Stimulated activated CD8-positive, alpha-beta memory T cell treated with anti-CD3 and anti-CD28 coated beads, Interleukin-2, amount 100 ng/mL, for 48 hours (primary cell): ENCODE data around the gene ACAD8.
"Not testable (repeated sequence)": the region's sequence is repeated elsewhere in the genome, so short reads cannot be mapped to it uniquely, and the experiment has no call there.

ENCODE experiments used
- DNase-seq, 2 donors: peaks; one replicate each; pipeline ENCODE4 v3.0.0-alpha.2; 2020; ENCODE audit warnings: low read depth in 2 of 2

The ACAD8 gene

DNA sequence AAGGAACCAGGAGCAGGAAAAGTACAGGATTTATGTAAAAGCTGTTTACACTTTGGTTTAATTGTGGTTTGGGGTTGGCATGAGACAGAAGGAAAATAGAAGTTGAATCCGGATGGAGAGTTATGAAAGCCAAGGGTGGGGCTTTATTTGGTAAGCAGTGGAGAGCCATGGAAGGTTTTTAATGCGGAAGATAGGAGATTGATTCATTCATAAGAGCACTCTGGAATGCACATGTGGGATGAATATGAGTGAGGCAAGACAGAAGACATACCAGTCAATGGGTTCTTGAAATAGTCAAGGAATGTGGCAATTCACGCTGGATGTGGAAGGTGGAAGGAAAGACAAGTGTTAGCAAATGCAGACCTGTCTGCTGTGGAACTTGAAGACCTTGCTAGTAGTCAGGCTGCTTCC lies 13.5 kb downstream of the ACAD8 start:
- no peak for DNase-seq

DNA sequence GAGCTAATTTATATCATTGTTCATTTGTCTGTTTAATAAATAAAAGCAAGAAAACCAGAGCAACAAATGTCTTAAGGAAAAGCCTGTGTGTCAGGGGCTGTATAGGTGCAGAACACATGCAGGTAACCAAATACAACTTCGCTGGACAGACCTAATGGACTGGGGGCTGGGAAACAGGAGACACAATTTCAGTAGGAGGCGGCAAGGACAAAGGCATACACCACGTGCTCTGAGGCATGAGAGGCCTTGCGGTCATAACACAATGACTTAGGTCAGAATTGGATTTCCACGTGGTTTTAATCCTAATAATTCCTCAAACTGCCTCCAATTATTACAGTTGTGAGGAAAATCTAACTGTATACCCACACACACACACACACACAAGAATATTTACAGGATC lies 14.1 kb downstream of the ACAD8 start:
- DNase-seq: no peak

DNA sequence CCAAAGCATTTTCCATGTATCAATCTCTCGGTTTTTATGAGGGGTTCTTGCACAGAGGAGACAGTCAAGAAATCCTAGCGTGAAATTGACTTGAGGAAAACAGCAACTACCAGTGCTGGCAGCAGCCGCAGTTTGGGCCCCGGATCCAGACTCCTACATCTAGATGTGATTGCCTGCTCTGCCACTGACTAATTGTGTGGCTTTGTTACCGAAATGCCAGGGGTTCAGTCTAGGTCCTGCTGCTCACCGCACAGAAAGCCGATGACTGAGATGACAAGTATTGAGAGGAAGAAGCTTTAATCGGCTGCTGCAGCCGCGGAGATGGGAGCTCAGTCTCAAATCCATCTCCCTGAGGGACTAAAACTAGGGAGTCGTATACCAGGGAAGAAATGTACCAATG lies 14.6 kb downstream of the ACAD8 start:
- no peak for DNase-seq

DNA sequence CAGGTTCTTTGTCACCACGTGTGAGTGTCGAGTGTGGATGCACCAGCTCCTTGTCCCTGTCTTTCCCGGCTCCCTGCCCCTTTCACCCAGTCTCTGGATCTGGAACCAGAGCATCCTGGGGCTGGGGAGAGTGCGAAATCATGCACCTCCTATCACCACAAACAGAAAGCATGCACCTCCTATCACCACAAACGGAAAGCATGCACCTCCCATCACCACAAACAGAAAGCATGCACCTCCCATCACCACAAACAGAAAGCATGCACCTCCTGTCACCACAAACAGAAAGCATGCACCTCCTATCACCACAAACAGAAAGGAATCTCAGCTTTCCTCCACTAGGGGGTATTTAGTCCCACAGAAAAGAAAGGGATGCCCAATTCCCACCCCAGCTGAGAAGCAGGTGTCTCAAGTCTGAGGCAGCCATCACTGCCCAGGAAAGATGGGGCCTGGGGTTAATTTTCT lies 16.9 kb downstream of the ACAD8 start:
- no peak for DNase-seq

DNA sequence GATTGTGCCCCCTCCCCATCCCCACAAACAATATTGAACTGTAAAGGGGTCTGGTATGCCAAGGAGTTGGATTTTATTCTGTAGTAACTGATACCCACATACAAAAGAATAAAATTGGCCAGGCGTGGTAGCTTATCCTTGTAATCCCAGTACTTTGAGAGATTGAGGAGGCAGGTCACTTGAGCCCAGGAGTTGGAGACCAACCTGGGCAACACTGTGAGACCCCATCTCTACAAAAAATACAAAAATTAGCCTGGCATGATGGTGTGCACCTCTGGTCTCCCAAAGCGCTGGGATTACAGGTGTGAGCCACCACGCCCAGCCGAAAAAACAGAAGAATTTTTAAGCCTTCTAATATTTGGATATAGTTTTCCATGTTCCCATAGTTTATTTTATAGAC lies 18.6 kb downstream of the ACAD8 start:
- DNase-seq: no peak

DNA sequence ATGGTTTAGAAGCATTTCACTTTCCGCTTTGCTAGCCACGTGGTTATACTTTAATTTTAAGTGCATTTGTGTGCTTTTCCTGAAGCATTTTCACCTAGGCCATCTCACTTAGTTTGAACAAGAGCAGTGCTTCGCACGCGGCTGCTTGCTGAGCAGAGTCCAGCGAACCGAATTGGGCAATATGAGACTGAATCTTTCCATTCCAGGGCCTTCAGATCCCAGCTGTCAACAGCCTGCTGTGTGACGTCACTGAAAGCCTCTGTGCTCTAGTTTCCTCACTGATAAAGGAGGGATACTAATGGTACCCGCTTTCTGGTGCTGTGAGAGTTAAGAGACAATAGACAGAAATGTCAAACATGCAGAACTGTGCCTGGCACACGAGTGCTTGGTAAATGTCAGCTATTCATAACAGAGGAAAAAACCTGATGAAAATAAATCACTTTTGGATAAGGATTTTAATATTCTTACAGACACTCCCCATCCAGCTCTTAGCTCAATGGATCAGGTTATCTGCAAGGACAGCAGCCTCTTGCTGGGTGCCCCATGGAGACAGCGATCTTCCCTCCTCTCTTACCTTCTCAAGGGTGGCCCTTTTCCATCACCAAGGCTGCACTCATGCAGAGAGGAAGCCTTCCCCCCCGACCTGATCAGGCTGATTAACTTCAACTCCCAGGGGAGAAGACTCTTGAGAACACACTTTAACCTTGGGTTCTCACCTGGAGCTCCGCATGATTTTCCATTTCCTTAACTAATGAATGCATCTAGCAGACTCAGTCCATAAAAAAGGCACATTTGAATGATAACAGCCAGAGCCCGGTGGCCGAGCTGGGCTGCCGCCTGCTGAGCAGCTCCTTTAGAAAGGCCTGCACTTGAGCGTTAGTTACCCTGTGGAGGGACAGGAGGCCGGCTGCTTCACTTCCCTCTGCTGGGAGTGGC lies 19.3 kb downstream of the ACAD8 start:
- DNase-seq: no peak

DNA sequence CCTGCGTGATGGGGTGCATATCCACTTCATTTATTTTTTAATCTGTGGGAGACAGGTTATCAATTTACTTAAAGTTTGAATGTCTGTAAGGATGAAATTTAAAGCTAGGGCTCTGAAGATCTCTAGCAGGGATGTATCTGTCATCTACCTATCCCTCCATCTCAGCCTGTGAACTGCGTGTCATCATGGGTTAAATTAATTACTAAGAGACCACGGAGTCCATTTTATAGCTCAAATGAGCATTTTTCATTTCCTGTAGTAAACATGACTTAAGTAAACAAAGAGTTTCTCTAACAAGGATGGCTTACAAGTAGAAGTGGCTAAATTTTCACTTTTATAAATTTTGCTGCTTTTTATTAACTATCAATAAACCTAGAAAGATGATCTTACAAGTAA lies 19.9 kb downstream of the ACAD8 start:
- no peak for DNase-seq

DNA sequence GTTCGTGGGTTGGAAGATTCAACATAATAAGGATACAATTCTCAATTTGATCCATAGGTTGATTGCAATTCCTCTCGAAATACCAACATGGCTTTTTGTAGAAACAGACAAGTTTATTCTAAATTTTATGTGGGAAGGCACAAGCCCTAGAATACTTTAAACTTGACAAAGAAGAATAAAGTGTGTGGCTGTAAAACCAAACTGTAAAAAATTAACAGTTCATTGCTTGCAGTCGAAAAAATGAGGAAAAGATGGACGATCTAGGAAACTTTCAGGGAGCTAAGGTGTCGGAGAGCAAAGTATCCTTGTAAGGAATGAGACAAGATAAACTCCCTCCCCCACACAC lies 21.8 kb downstream of the ACAD8 start:
- no peak for DNase-seq

DNA sequence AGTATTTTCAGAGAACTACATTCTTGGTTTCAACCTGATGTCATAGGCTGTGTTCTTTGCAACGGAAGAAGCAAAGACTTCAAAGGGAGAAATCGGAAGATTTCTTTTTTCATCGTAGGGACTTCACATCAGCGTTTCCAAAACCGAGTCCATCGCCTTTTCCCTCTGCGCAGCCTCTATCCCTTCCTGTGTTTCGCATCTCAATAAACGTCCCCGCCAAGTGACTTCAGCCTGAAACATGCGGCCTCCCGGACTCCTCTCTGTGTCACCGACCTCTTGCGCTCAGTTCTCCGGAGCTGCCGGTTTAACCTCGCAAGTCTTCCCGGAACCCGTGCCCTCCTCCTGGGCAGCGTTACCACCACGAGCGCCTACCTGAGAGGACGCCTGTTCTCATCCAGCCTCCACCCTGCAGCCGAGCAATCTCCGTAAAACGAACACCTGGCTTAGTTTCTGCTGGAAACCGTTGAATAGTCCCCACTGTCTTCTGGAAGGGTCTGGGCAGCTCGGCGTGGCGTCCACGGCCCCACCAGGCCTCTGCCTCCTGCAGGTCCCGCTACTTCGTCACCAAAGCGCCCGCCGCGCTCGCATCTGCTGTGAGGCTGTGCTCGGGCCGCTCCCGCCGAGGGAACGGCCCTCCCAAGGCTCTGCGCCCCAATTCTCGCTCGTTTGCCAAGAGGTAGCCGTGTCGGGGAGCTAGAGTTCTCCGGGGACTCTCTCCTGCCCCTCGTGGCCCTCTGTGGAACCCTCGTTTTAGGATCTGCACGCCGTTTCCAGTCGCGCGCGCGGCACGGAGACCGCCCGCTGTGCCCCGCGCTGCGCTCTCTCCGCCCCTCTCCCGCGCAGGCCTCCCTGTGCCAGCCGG lies 22.4 kb downstream of the ACAD8 start, which contains the start of gene GLB1L3:
GLB1L3 (plus strand) TSS at position 846 of the 862 bp plus-strand sequence. CDS start 362 bp downstream, outside the sequence.
- DNase-seq: peak; percentile 60 to 72

DNA sequence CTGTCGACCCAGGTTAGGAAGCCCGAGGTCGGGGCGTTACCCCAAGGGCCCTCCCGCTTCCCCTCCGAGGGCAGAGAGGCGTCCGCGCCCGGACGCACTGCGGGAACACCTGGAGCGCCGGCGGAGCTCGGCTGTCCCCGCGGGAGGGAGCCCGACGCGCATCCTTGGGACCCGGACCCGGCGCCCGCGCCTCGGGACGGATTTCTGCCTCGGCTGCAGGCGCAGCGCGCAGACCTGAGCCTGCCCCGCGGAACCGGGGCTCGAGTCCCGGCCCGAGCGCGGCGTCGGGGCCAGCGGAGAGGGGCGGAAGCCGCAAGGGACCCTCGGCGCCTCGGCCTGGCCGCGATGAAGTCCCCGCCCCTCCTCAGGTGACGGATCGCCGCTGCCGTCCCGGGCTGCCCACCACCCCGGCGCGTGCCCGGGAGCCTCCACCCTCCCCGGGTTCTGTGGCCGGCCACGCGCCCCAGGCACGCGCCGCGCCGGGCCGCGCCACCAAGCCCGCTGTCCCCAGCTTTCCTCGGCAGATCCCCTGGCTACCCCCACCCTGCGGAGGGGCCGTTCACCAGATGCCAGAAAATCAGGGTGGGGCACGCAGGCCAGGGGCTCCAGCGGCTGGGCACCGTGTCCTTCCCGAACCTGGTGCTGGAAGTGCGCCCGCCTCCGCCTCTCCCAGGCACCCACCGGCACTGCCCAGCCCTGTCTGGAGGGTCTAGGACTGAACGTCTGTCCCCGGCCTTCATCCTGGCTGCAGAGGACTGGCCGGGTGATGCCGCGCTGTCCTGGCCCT lies 23.2 kb downstream of the ACAD8 start:
- DNase-seq: peak in 1 of 2 donors; percentile 16

DNA sequence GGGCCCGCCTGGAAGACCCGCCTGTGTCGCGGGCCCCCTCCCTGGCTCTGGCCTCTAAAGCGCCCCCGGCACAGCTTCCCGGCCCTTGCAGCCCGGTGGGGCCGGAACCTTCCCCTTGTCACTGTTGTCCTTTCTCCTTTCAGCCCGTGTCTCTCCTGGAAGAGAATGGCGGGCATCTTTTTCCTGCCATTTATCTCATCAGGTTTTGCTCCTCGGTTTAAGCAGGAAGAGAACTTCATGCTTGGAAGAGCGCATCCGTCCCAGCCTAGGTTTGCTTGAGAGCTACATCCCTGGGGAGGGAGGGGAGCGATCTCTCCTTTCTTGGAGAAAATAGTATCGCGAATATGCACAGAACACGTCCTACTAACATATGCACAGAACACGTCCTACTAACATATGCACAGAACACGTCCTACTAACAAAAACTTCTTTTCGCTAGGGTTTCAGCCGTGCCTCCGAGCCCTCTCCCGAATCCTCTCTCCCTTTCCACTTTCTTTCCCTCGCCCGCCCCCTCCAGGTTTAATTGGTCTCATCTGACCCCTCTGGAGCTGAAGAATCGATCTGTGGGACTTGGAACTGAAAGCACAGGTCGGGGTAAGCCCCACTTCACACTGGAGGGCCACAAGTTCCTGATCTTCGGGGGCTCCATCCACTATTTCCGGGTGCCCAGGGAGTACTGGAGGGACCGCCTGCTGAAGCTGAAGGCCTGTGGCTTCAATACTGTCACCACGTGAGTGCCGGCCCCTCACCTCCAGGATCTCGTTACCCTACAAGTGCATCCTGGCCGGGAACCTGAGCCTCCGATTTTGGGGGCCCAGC lies 24.0 kb downstream of the ACAD8 start:
- DNase-seq: no peak

DNA sequence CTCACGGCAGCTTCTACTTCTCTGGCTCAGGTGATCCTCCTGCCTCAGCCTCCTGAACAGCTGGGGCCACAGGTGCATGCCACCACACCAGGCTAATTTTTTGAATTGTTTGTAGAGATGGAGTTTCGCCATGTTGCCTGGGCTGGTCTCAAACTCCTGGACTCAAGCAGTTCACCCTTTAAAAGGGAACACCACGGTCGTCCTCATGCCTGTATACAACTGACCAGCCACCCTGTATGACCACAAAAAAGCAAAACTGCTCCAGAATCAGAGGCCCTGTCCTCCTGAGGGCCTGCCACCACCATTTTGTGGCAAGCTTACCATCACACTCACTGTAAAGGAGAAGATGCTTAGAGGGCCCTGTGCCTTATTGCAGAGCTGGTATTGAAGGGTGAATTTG lies 25.0 kb downstream of the ACAD8 start:
- no peak for DNase-seq

DNA sequence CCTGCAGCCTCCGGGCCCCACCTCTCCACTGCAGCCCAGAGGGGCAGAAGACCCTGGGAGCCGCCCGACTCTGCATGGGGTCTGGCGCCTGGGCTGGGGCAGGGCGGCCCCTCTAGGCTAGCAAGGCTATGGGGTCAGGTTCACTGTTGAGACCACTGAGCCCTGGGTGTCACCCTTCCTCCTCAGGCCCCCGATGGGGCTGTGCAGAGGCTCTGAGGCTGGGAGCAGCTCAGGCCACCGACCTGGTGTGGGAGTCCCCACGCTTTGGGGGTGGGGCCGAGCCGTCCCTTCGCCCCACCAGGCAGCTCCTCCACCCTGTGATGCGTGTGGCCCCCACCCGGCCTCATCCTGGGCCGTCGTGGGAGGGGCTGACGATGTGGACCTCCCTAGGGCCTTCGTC lies 28.3 kb downstream of the ACAD8 start:
- not testable (repeated sequence) for DNase-seq

DNA sequence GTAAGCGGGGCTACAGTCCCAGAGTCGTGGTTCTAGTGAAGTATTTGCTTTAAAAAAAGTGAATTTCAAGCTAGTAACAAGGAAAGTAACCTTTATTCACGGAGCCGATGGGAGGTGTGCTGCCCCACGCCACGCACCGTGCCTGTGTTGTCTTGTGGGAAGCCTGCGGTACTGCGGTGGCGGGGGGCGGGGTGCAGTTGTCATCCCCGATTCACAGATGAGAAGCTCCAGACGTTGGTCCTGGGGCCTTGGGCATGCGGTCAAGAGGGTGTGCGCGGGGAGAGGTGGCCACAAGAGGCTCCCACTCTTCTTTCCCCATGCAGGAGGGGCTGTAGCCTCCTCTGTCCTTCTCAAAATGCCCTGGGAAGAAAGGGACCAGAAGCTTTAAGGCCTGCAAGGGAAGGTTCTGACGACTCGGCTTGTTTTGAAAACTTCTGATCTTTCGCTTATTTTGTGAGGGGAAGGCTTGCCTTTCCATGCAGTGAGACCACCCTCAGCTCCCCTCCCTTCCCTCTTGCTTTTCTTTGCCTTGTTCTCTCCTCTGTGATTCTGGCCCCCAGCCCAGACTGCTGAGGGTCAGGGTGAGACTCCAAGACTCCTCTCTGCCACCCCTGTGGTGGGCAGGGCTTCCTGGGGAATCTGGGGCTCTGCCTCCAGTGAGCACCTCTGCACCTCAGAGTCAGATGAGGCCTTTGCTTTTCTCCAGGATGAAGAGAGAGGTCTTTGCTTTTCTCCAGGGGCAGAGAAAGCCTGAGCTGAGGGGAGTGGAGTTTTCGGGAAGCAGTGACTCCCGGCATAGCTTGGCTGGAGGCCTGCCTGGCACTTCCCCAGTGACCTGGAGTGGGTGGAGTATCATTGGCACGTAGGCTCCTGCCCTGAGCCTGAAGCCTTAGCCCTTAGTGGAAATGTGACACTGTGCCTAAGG lies 29.0 kb downstream of the ACAD8 start:
- no peak for DNase-seq

DNA sequence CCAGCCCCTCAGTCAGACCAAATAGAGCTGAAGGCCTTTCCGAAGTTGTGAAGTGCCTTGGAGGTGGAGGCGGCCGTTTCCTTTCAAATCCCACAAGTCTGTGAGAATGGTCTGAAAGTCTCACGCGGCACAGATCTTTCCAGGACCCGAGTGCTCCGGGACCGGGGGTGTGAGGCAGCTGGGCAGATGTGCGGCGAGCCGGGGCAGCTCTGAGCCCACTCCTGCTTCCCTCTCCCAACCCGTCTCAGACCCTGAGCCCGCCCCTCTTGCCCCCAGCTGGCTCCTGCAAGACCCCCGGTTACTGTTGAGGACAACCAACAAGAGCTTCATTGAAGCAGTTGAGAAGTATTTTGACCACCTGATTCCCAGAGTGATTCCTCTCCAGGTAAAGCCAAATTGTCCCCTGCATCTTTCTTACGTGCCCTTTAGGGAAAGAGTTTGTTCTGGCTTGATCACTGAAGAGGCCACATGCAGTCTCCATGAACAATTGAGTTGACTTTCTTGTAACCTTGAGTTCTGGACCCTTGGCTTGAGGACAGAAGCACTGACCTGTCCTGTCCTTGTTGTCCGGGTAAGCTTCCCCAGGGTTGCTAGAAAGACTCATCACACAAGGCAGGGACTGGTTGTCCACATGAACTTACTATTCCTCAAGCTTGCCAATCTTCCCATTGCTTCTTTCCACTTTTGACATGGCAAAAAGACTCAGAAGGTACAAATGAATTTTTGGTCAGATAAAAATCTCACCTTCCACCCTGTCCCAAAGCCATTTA lies 30.3 kb downstream of the ACAD8 start:
- DNase-seq: no peak

DNA sequence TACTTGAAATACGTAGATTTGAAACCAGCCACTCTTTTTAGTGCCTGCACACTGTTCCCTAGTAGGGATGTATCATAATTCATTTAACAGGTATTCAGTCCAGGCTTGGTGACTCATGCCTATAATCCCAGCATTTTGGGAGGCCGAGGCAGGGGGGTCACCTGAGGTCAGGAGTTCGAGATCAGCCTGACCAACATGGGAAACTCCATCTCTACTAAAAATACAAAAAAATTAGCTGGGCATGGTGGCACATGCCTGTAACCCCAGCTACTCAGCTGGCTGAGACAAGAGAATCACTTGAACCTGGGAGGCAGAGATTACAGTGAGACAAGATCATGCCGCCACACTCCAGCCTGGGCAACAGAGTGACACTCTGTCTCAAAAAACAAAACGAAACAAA lies 31.0 kb downstream of the ACAD8 start:
- DNase-seq: not testable (repeated sequence)

DNA sequence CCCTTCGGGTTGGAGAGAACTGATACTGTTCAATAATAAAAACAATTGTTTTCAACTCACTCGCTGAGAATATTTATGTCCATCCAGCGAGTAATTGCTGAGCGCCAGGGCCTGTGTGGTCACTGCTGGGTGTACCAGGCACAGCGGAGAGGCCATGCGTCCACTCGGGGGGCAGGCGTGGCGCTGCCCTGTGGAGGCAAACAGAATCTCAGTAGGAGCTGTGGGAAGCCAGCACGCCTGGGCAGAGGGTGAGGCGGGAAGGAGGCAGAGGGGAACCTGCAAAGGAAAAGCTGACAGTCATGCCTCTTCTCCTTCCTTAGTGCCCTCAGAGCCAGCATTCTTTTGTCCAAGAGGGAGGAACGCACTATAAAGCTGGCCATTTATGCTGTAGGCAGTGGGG lies 34.2 kb downstream of the ACAD8 start:
- DNase-seq: no peak

DNA sequence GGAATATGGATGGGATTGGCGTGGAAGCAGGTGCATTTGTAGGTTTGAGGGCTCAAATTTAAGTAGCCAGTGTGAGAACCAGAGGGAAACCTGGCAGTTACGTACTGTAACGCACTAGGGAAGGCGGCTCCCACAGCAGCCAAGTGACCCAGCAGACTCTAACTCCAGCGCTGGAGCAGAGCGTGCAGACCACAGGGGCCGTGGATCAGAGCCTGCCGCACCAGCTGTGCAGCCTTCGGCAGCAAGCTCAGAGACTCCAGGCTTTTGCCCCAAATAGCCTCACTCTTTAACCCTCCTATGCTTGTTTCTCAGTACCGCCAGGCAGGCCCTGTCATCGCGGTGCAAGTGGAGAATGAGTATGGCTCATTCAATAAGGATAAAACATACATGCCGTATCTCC lies 35.1 kb downstream of the ACAD8 start:
- no peak for DNase-seq

DNA sequence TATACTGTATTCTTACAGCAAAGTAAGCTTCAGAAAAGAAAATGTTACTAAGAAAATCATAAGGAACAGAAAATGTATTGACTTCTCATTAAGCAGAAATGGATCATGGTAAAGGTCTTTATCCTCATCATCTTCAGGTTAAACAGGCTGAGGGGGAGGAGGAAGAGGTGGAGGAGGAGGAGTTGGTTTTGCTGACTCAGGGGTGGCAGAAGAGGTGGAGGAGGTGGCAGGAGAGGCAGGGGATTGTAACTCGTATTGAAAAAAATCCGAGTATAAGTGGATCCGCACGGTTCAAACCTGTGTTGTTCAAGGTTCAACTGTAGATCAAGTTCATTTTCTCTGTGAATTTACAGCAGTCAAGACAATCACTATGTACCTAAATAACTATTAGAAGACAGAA lies 35.8 kb downstream of the ACAD8 start:
- DNase-seq: no peak
